IMR-90 (cell line): ENCODE data around the gene TTYH3. TPM values are rescaled to one million over a fixed set of nuclear protein-coding genes. Genes with fewer than 3 reads are reported as not detected.
A peak's percentile ranks its signal among the peaks of the same experiment; 100 is the strongest.

Experiments used
- MXI1 ChIP-seq: IDR thresholded peaks from 2 replicates; pipeline ENCODE4 v1.6.1; 2012; ENCODE audit warnings: low read depth, mild to moderate bottlenecking, low read length, moderate library complexity, borderline replicate concordance
- POLR2A ChIP-seq: IDR thresholded peaks from 2 replicates; pipeline ENCODE4 v1.6.1; 2012; ENCODE audit warnings: mild to moderate bottlenecking, low read depth, low read length
- RFX5 ChIP-seq: IDR thresholded peaks from 2 replicates; pipeline ENCODE4 v1.8.0; 2012; ENCODE audit warnings: low read depth, mild to moderate bottlenecking, low read length, moderate library complexity
- polyA plus RNA-seq, 3 experiments: library from polyadenylated mRNA; depleted of rRNA; stranded (reverse); fragments of >200 nt; gene quantifications; 2 replicates each; pipeline ENCODE4 v1.2.3, GENCODE V29; 2012; ENCODE audit warnings: low replicate concordance in 1 of 3
- total RNA-seq: library from RNA; depleted of rRNA; stranded (reverse); fragments of >200 nt; gene quantifications from 2 replicates; pipeline ENCODE4 v1.2.3, GENCODE V29; 2012
- TF ChIP-seq, protein P1 (sequence below): fragments of 150-350 bp; IDR thresholded peaks from 2 replicates; pipeline ENCODE4 v1.6.1; 2017; ENCODE audit warnings: mild to moderate bottlenecking, antibody characterized with exemption, low read length, low read depth

The TTYH3 gene
- total and polyA plus RNA-seq, 2 of the 4 experiments (the other 2 are of a cell fraction) = 5.6 to 82.6 TPM

DNA sequence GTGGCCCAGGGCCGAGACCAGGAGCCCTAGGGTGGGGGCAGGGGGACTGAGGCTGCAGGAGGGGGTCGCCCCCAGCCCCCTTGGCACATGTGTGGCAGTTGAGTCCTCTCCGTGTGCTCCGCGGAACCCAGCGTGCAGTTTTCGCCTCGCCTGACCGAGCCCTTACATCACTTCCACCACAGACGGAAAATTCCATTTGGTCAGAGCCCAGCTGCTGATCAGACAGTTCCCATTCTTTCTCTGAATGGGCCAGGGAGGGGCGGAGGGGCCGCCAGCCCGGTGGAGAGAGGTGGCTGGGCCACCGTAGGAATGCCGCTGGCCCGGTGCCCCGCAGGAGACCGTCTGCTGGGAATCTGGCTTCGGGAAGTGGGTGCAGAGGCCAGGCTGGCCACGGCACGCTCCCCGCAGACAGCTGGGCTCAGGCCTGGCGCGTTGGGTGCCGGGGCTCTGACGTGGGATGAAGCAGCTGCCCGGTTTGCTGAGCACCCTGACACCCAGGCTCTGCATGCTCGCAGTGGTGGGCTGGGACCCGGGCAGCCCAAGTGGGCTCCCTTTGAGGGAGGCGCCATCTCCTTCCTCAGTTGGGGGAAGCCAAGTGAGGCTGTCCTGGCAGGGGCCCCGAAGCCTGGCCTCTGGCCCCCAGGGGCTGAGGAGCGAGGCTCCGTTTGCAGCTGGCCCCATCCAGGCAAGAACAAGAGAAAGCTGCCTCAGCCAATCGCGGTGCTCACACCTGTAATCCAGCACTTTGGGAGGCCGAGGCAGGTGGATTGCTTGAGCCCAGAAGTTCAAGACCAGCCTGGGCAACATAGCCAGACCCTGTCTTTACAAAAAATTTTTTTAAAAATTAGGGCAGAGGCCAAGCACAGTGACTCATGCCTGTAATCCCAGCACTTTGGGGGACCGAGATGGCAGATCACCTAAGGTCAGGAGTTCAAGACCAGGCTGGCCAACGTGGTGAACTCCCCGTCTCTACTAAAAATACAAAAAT lies 9.9 kb downstream of the TTYH3 start (continued):
- TF ChIP-seq, protein P1, sequence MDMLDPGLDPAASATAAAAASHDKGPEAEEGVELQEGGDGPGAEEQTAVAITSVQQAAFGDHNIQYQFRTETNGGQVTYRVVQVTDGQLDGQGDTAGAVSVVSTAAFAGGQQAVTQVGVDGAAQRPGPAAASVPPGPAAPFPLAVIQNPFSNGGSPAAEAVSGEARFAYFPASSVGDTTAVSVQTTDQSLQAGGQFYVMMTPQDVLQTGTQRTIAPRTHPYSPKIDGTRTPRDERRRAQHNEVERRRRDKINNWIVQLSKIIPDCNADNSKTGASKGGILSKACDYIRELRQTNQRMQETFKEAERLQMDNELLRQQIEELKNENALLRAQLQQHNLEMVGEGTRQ = no peak
- TF ChIP-seq POLR2A (peak; percentile 51), MXI1 (peak; percentile 47; the same call in 1 of the 2 replicates), RFX5 (no peak)
